ENCODE measurements around the gene PDS5A.

GRCh38 chr4:40000711-40001110, 23.0 kb upstream of the PDS5A start:
- TF ChIP-seq, protein P1, sequence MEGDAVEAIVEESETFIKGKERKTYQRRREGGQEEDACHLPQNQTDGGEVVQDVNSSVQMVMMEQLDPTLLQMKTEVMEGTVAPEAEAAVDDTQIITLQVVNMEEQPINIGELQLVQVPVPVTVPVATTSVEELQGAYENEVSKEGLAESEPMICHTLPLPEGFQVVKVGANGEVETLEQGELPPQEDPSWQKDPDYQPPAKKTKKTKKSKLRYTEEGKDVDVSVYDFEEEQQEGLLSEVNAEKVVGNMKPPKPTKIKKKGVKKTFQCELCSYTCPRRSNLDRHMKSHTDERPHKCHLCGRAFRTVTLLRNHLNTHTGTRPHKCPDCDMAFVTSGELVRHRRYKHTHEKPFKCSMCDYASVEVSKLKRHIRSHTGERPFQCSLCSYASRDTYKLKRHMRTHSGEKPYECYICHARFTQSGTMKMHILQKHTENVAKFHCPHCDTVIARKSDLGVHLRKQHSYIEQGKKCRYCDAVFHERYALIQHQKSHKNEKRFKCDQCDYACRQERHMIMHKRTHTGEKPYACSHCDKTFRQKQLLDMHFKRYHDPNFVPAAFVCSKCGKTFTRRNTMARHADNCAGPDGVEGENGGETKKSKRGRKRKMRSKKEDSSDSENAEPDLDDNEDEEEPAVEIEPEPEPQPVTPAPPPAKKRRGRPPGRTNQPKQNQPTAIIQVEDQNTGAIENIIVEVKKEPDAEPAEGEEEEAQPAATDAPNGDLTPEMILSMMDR (conservative IDR thresholded peaks at IDR 0.05): no peak
- TF ChIP-seq EZH2 (IDR thresholded peaks at IDR 0.05; ENCODE audit: low read depth): no peak

Measured in PC-9 (cell line).